A673 (cell line): ENCODE measurements around the gene APOC1.

Experiments used
- EZH2 ChIP-seq: fragments of 200-600 bp; sonication (generic); IDR thresholded peaks from 2 replicates; pipeline ENCODE4 v1.6.1; 2017; ENCODE audit warnings: borderline replicate concordance, low read depth, mild to moderate bottlenecking, mixed read lengths, antibody characterized with exemption, low read length; ENCODE audit not compliant: poor library complexity, severe bottlenecking
- TF ChIP-seq, protein P1 (sequence below): fragments of 300-800, 200-600 bp; sonication (generic); conservative IDR thresholded peaks from 2 replicates; pipeline ENCODE4 v1.5.1; 2017; ENCODE audit warnings: low read depth, mild to moderate bottlenecking, antibody characterized with exemption, low read length, moderate library complexity, mixed read lengths

DNA sequence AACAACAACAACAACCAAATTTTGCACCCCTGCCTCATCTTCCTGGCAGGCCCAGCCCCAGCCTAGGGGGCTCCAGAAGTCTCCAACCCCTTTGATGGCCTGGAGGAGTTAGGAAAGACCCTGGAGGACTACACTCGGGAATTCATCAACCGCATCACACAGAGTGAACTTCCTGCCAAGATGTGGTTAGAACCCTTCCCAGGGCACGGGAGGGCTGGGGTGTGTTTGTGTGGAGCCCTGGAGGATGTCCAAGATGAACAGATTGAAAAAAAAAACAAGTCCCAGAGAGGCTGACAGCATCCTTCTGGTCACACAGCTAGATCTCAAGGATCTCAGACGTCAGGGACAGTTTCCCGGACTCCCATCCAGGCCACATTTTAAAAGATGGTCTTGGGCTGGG, 13.3 kb downstream of the APOC1 start:
- TF ChIP-seq, protein P1, sequence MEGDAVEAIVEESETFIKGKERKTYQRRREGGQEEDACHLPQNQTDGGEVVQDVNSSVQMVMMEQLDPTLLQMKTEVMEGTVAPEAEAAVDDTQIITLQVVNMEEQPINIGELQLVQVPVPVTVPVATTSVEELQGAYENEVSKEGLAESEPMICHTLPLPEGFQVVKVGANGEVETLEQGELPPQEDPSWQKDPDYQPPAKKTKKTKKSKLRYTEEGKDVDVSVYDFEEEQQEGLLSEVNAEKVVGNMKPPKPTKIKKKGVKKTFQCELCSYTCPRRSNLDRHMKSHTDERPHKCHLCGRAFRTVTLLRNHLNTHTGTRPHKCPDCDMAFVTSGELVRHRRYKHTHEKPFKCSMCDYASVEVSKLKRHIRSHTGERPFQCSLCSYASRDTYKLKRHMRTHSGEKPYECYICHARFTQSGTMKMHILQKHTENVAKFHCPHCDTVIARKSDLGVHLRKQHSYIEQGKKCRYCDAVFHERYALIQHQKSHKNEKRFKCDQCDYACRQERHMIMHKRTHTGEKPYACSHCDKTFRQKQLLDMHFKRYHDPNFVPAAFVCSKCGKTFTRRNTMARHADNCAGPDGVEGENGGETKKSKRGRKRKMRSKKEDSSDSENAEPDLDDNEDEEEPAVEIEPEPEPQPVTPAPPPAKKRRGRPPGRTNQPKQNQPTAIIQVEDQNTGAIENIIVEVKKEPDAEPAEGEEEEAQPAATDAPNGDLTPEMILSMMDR: no peak
- no peak for TF ChIP-seq EZH2
